Esophagus muscularis mucosa (tissue), 4 donors: Measurements from ENCODE around the gene SPTB. TPM values are rescaled to one million over a fixed set of nuclear protein-coding genes. Genes with fewer than 3 reads are reported as not detected.
A peak's percentile ranks its signal among the peaks of the same experiment; 100 is the strongest.

ENCODE experiments used
- DNase-seq: peaks from one replicate; pipeline ENCODE4 v3.0.0-alpha.2; 2017; ENCODE audit errors: extremely low spot score
- H3K27ac ChIP-seq, 4 donors: fragments of 200-600 bp; sonication (generic); replicated peaks in 1 of 4; 1 replicate in 3 of 4; 2 replicates in 1 of 4; pipeline ENCODE4 v1.5.1; 2016 to 2019; ENCODE audit warnings: mild to moderate bottlenecking in 1 of 4
- H3K27me3 ChIP-seq, 4 donors: fragments of 200-600 bp; sonication (generic); one replicate each; pipeline versions ENCODE4 v1.5.1 to v1.6.0; 2016 to 2019
- H3K36me3 ChIP-seq, 4 donors: fragments of 200-600 bp; sonication (generic); one replicate each; pipeline ENCODE4 v1.5.1; 2016 to 2019
- H3K4me1 ChIP-seq, 4 donors: fragments of 200-600 bp; sonication (generic); one replicate each; pipeline ENCODE4 v1.5.1; 2016 to 2019
- H3K4me3 ChIP-seq, 4 donors: fragments of 200-600 bp; sonication (generic); 1 replicate in 2 of 4; 2 replicates in 2 of 4; pipeline ENCODE4 v1.5.1; 2016 to 2019; ENCODE audit warnings: mild to moderate bottlenecking in 4 of 4, moderate library complexity in 1 of 4
- H3K9me3 ChIP-seq, 4 donors: fragments of 200-600 bp; sonication (generic); 1 replicate in 3 of 4; 2 replicates in 1 of 4; pipeline ENCODE4 v1.5.1; 2016 to 2019
- CTCF ChIP-seq, 3 experiments: fragments of 200-600 bp in 2 of 3; fragments of 450-650 bp in 1 of 3; sonication (generic) in 2 of 3; IDR thresholded peaks; one replicate each; pipeline ENCODE4 v1.5.1; 2017 to 2019; ENCODE audit warnings: antibody characterized with exemption in 3 of 3, mild to moderate bottlenecking in 2 of 3, moderate library complexity in 1 of 3
- EP300 ChIP-seq: sonication (generic); formaldehyde crosslinking; IDR thresholded peaks from one replicate; pipeline ENCODE4 v1.6.1; 2017; ENCODE audit warnings: antibody characterized with exemption
- POLR2A ChIP-seq: fragments of 450-650 bp; IDR thresholded peaks from one replicate; pipeline ENCODE4 v1.6.1; 2017; ENCODE audit warnings: antibody characterized with exemption, moderate library complexity, mild to moderate bottlenecking, low read depth
- POLR2AphosphoS5 ChIP-seq, 2 donors: sonication (generic); formaldehyde crosslinking; IDR thresholded peaks; one replicate each; pipeline ENCODE4 v1.6.1; 2017; ENCODE audit warnings: antibody characterized with exemption in 2 of 2
- WGBS: methylation state at CpG from one replicate; pipeline ENCODE4 v1.1.5; 2018; 5-methylcytosine and 5-hydroxymethylcytosine counted together
- intact Hi-C: fragments of 100-400 bp; cut with DNase I; formaldehyde crosslinking; loops from one replicate; pipeline ENCODE4 v1.15.1; 2023
- total RNA-seq, 4 donors: library from RNA; depleted of rRNA; stranded (reverse); fragments of >200 nt; gene quantifications; one replicate each; pipeline versions ENCODE4 v1.1.0 to v1.2.1, GENCODE V29; 2016

The SPTB gene
- total RNA-seq, 4 donors from 2014 or later, result 0.83 to 2.5 (median 1.8) TPM

- peaks cover 36 to 73% (median 69%) of the 10 kb centered on the region in 4 donors for H3K4me1 ChIP-seq
- H3K9me3 ChIP-seq, result peaks cover 0 to 10% (median 5%) of the 10 kb centered on the region in 4 donors
- H3K36me3 ChIP-seq, result no peaks in the 10 kb centered on the region
- H3K27me3 ChIP-seq, result no peaks in the 10 kb centered on the region
- H3K27ac ChIP-seq, result peak overlapping the region; percentile 75 to 81 (median 78)
- no peak for DNase-seq
- peak overlapping the region; percentile 44 to 57 (median 50) for H3K4me3 ChIP-seq
- WGBS, result 57% methylated on average over 21 of the region's 22 CpGs
- TF ChIP-seq EP300 (no peak), CTCF (IDR thresholded peaks at IDR 0.05) (no peak), POLR2AphosphoS5 (IDR thresholded peaks at IDR 0.05) (no peak), POLR2A (no peak)
- intact Hi-C loops, result no loop called here
Measured at GRCh38 chr14:64715628-64716412, 163.9 kb downstream of the SPTB start.

- H3K4me1 ChIP-seq, result peaks cover 36 to 73% (median 69%) of the 10 kb centered on the region in 4 donors
- intact Hi-C loops, result no loop called here
- H3K4me3 ChIP-seq, result peak overlapping the region in 3 of 4 donors; percentile 44 to 50 (median 50)
- peak overlapping the region; percentile 75 to 81 (median 78) for H3K27ac ChIP-seq
- no peaks in the 10 kb centered on the region for H3K36me3 ChIP-seq
- WGBS, result 60% methylated on average over 4 of the region's 4 CpGs
- TF ChIP-seq POLR2AphosphoS5 (IDR thresholded peaks at IDR 0.05) (no peak), CTCF (IDR thresholded peaks at IDR 0.05) (no peak), POLR2A (no peak), EP300 (no peak)
- no peaks in the 10 kb centered on the region for H3K27me3 ChIP-seq
- H3K9me3 ChIP-seq, result peaks cover 0 to 10% (median 5%) of the 10 kb centered on the region in 4 donors
- no peak for DNase-seq
Measured at GRCh38 chr14:64715146-64715627, 164.5 kb downstream of the SPTB start.

- intact Hi-C loops, result no loop called here
- Histone ChIP-seq H3K9me3 (peaks cover 0 to 10% (median 5%) of the 10 kb centered on the region in 4 donors), H3K27me3 (no peaks in the 10 kb centered on the region), H3K4me1 (peaks cover 38 to 73% (median 69%) of the 10 kb centered on the region in 4 donors), H3K27ac (peak overlapping the region in 2 of 4 donors; percentile 75 to 81), H3K36me3 (no peaks in the 10 kb centered on the region), H3K4me3 (no peak overlapping the region)
- no peak for DNase-seq
- TF ChIP-seq EP300, result no peak
- 89% methylated on average over 5 of the region's 5 CpGs for WGBS
Measured at GRCh38 chr14:64714432-64715025, 165.2 kb downstream of the SPTB start.

GRCh38 chr14:64713677-64714076 lies 166.0 kb downstream of the SPTB start:
- Histone ChIP-seq H3K36me3 (no peaks in the 10 kb centered on the region), H3K4me1 (peaks cover 43 to 73% (median 69%) of the 10 kb centered on the region in 4 donors), H3K4me3 (no peak overlapping the region), H3K27ac (no peak overlapping the region), H3K27me3 (no peaks in the 10 kb centered on the region), H3K9me3 (peaks cover 0 to 10% (median 5%) of the 10 kb centered on the region in 4 donors)
- intact Hi-C loops, result no loop called here
- TF ChIP-seq EP300 (no peak), POLR2AphosphoS5 (IDR thresholded peaks at IDR 0.05) (no peak), CTCF (IDR thresholded peaks at IDR 0.05) (no peak)
- DNase-seq, result no peak

GRCh38 chr14:64711039-64711438 lies 168.7 kb downstream of the SPTB start:
- TF ChIP-seq CTCF (IDR thresholded peaks at IDR 0.05), result no peak
- no peak for TF ChIP-seq EP300
- no peak for TF ChIP-seq POLR2A
- no peak for TF ChIP-seq POLR2AphosphoS5 (IDR thresholded peaks at IDR 0.05)
- H3K36me3 ChIP-seq, result no peaks in the 10 kb centered on the region
- no peak for DNase-seq
- intact Hi-C loops, result no loop called here
- H3K27ac ChIP-seq, result peak overlapping the region; percentile 16 to 91 (median 45)
- H3K9me3 ChIP-seq, result peaks cover 0 to 10% (median 5%) of the 10 kb centered on the region in 4 donors
- 41% methylated on average over 4 of the region's 5 CpGs for WGBS
- peaks cover 41 to 73% (median 71%) of the 10 kb centered on the region in 4 donors for H3K4me1 ChIP-seq
- H3K4me3 ChIP-seq, result no peak overlapping the region
- no peaks in the 10 kb centered on the region for H3K27me3 ChIP-seq
